Cardiac fibroblast (primary cell): ENCODE results near the gene NLGN3.
"Not testable (repeated sequence)": the region's sequence is repeated elsewhere in the genome, so short reads cannot be mapped to it uniquely, and the experiment has no call there.

Experiments used
- DNase-seq, 2 donors: peaks; one replicate each; pipeline versions ENCODE4 v3.0.0 to v3.0.0-alpha.2; 2010; ENCODE audit warnings: low read depth in 2 of 2
- H3K4me3 ChIP-seq, 2 donors: replicated peaks in 1 of 2; 1 replicate in 1 of 2; 2 replicates in 1 of 2; pipeline ENCODE4 v1.5.1; 2011; ENCODE audit warnings: low read depth in 2 of 2, low read length in 2 of 2, mild to moderate bottlenecking in 2 of 2, moderate library complexity in 1 of 2
- CTCF ChIP-seq: IDR thresholded peaks from one replicate; pipeline ENCODE4 v1.5.1; 2011; ENCODE audit warnings: low read depth, mild to moderate bottlenecking, low read length, inconsistent platforms

The NLGN3 gene

GRCh38 chrX:71178908-71179307 lies 34.3 kb downstream of the NLGN3 start:
- H3K4me3 ChIP-seq, result no peak overlapping the region
- peak; percentile 54 for TF ChIP-seq CTCF
- DNase-seq, result peak; percentile 76 to 81

GRCh38 chrX:71180579-71181265 lies 36.1 kb downstream of the NLGN3 start:
- H3K4me3 ChIP-seq, DNase-seq: not testable (repeated sequence)

GRCh38 chrX:71181558-71181909 lies 36.9 kb downstream of the NLGN3 start:
- DNase-seq, result peak; percentile 1 to 10
- peak overlapping the region; percentile 33 to 52 for H3K4me3 ChIP-seq
- TF ChIP-seq CTCF, result no peak

GRCh38 chrX:71181910-71182799 lies 37.5 kb downstream of the NLGN3 start:
- DNase-seq, result peak; percentile 97
- no peak for TF ChIP-seq CTCF
- H3K4me3 ChIP-seq, result peak overlapping the region; percentile 33 to 52

- no peak overlapping the region for H3K4me3 ChIP-seq
- no peak for TF ChIP-seq CTCF
- DNase-seq, result peak in 1 of 2 donors; percentile 1
Observed at GRCh38 chrX:71182871-71183270, 38.2 kb downstream of the NLGN3 start.

- no peak overlapping the region for H3K4me3 ChIP-seq
- no peak for TF ChIP-seq CTCF
- peak in 1 of 2 donors; percentile 24 for DNase-seq
Observed at GRCh38 chrX:71183341-71183740, 38.7 kb downstream of the NLGN3 start.

GRCh38 chrX:71184092-71184491 lies 39.5 kb downstream of the NLGN3 start:
- DNase-seq, result no peak
- no peak overlapping the region for H3K4me3 ChIP-seq
- no peak for TF ChIP-seq CTCF
